Stomach (tissue), 4 donors: ENCODE results near the gene ACCS.

ENCODE experiments used
- POLR2A ChIP-seq, 4 donors: fragments of 450-650 bp; IDR thresholded peaks; one replicate each; pipeline ENCODE4 v1.6.1; 2016; ENCODE audit warnings: antibody characterized with exemption in 4 of 4, control low read depth in 2 of 4, mild to moderate bottlenecking in 1 of 4, moderate library complexity in 1 of 4
- TF ChIP-seq, protein P1 (sequence below), 7 experiments: fragments of 450-650 bp in 4 of 7; fragments of 200-600 bp in 3 of 7; sonication (generic) in 3 of 7; IDR thresholded peaks; one replicate each; pipeline ENCODE4 v1.5.1; 2016 to 2019; ENCODE audit warnings: antibody characterized with exemption in 7 of 7, control low read depth in 2 of 7, mild to moderate bottlenecking in 1 of 7

DNA sequence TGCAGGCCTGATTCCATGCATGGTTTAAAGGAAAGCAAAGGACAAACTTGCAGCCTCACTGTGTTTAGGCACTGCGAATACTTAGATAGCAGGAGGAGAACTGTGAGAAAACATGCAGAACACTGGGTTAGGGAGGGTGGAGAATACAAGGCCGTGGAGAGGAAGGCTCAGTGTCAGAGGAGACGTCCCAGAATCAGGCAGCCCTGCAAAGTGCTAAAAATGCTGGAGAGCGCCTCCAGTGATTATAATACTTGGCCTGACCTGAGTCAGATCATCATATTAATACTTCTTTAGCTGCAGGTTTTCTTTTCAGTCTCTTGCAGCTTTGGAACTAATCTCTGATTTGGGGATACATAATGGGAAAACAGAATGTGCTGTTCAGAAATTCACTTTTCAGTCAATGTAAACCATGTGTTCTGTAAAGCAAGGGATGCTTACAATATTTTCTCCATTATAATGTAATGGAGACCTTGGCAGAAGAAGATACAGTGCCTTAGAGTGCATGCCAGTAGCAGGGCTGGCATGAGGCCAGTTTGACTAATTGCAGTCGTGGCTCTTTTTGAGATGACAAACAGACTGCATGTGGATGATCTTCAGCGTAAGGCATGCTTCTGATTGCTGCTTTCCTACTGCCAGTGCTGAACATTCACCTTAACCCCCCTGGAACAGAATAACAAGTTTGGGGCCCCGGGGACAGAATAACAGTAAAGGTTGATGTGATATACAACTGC, 46.2 kb downstream of the ACCS start:
- TF ChIP-seq, protein P1, sequence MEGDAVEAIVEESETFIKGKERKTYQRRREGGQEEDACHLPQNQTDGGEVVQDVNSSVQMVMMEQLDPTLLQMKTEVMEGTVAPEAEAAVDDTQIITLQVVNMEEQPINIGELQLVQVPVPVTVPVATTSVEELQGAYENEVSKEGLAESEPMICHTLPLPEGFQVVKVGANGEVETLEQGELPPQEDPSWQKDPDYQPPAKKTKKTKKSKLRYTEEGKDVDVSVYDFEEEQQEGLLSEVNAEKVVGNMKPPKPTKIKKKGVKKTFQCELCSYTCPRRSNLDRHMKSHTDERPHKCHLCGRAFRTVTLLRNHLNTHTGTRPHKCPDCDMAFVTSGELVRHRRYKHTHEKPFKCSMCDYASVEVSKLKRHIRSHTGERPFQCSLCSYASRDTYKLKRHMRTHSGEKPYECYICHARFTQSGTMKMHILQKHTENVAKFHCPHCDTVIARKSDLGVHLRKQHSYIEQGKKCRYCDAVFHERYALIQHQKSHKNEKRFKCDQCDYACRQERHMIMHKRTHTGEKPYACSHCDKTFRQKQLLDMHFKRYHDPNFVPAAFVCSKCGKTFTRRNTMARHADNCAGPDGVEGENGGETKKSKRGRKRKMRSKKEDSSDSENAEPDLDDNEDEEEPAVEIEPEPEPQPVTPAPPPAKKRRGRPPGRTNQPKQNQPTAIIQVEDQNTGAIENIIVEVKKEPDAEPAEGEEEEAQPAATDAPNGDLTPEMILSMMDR (IDR thresholded peaks at IDR 0.05), result no peak
- TF ChIP-seq POLR2A (IDR thresholded peaks at IDR 0.05), result no peak
